H1 (cell line): ENCODE results near the gene MTARC2. TPM values are rescaled to one million over a fixed set of nuclear protein-coding genes. Genes with fewer than 3 reads are reported as not detected.

Experiments
- CTCF ChIA-PET: fragments of 300-600 bp; sonication (Branson Sonifier 250); formaldehyde crosslinking; loops from one replicate; lab custom pipeline; 2021; ENCODE audit not compliant: partially characterized antibody; lab: Charles Lee
- POLR2A ChIA-PET: fragments of 300-600 bp; sonication (Branson Sonifier 250); formaldehyde crosslinking; loops from one replicate; lab custom pipeline; 2021; ENCODE audit warnings: inconsistent platforms; ENCODE audit not compliant: partially characterized antibody; lab: Charles Lee
- DNase-seq, 2 experiments: peaks; one replicate each; pipeline versions ENCODE4 v3.0.0 to v3.0.0-alpha.2; 2010 to 2022; ENCODE audit warnings: low spot score in 2 of 2, low read depth in 1 of 2, mixed read lengths in 1 of 2
- FAIRE-seq: peaks from 2 replicates; lab custom pipeline; 2011; peaks lifted over from hg19 to GRCh38; lab: Jason Lieb, UNC
- H2AFZ ChIP-seq: 2 replicates; pipeline ENCODE4 v1.8.1; 2012; ENCODE audit warnings: low read length, inconsistent platforms
- H2AK5ac ChIP-seq: 2 replicates; pipeline ENCODE4 v1.6.1; 2013; ENCODE audit warnings: low read depth, low read length
- H2BK120ac ChIP-seq: replicated peaks from 2 replicates; pipeline ENCODE3; 2013; ENCODE audit warnings: low read depth, low read length, inconsistent platforms
- H2BK12ac ChIP-seq: 2 replicates; pipeline ENCODE4 v1.6.1; 2013; ENCODE audit warnings: low read depth, low read length
- H2BK15ac ChIP-seq: 2 replicates; pipeline ENCODE4 v1.6.1; 2013; ENCODE audit warnings: low read length
- H2BK20ac ChIP-seq: 2 replicates; pipeline ENCODE4 v1.6.1; 2013; ENCODE audit warnings: low read length
- H2BK5ac ChIP-seq: 2 replicates; pipeline ENCODE4 v1.6.1; 2013; ENCODE audit warnings: low read depth, low read length
- H3K14ac ChIP-seq: 2 replicates; pipeline ENCODE4 v1.6.1; 2013; ENCODE audit warnings: inconsistent platforms; ENCODE audit not compliant: insufficient read length
- H3K18ac ChIP-seq: 2 replicates; pipeline ENCODE4 v1.6.1; 2013; ENCODE audit warnings: low read length; ENCODE audit errors: extremely low read depth
- H3K23ac ChIP-seq: 2 replicates; pipeline ENCODE4 v1.6.1; 2013; ENCODE audit warnings: inconsistent platforms; ENCODE audit not compliant: insufficient read length
- H3K23me2 ChIP-seq: 2 replicates; pipeline ENCODE4 v1.6.1; 2013; ENCODE audit warnings: low read depth, low read length
- H3K27ac ChIP-seq: 2 replicates; pipeline ENCODE4 v1.6.1; 2011; ENCODE audit warnings: low read depth, low read length, inconsistent platforms
- H3K27me3 ChIP-seq, 4 experiments: replicated peaks in 1 of 4; 1 replicate in 1 of 4; 2 replicates in 3 of 4; pipeline versions ENCODE4 v1.6.1 to v1.8.1; 2011 to 2013; ENCODE audit warnings: low read length in 3 of 4, mild to moderate bottlenecking in 3 of 4, inconsistent platforms in 2 of 4, mixed read lengths in 2 of 4, moderate library complexity in 1 of 4; ENCODE audit not compliant: control insufficient read depth in 3 of 4, insufficient read depth in 3 of 4; ENCODE audit errors: extremely low read depth in 1 of 4
- H3K36me3 ChIP-seq, 4 experiments: 2 replicates each; pipeline versions ENCODE4 v1.6.1 to v1.8.1; 2011 to 2013; ENCODE audit warnings: mild to moderate bottlenecking in 4 of 4, low read length in 3 of 4, moderate library complexity in 2 of 4, control low read depth in 1 of 4, inconsistent platforms in 1 of 4; ENCODE audit not compliant: insufficient read depth in 4 of 4, control insufficient read depth in 2 of 4
- H3K4ac ChIP-seq: replicated peaks from 2 replicates; pipeline ENCODE3; 2013; ENCODE audit warnings: low read length, low read depth, mixed read lengths, inconsistent platforms; ENCODE audit not compliant: insufficient read length
- H3K4me1 ChIP-seq, 4 experiments: replicated peaks in 1 of 4; 1 replicate in 1 of 4; 2 replicates in 3 of 4; pipeline versions ENCODE4 v1.6.1 to v1.8.1; 2011 to 2013; ENCODE audit warnings: low read length in 3 of 4, inconsistent platforms in 2 of 4, mixed read lengths in 1 of 4; ENCODE audit not compliant: insufficient read depth in 4 of 4, control insufficient read depth in 3 of 4
- H3K4me2 ChIP-seq, 2 experiments: 2 replicates each; pipeline versions ENCODE4 v1.6.1 to v1.8.1; 2011 to 2013; ENCODE audit warnings: low read depth in 2 of 2, low read length in 2 of 2, control low read depth in 1 of 2, inconsistent platforms in 1 of 2, mild to moderate bottlenecking in 1 of 2; ENCODE audit not compliant: insufficient read depth in 1 of 2
- H3K4me3 ChIP-seq, 4 experiments: fragments of 200-600, 300-600 bp in 1 of 4; sonication (generic), shearing (Covaris generic), sonication (Bioruptor Twin) in 1 of 4; 2 replicates each; pipeline versions ENCODE4 v1.5.1 to v1.8.1; 2011 to 2016; ENCODE audit warnings: low read length in 4 of 4, low read depth in 3 of 4, control low read depth in 2 of 4, inconsistent platforms in 2 of 4, mild to moderate bottlenecking in 2 of 4, mixed read lengths in 1 of 4, moderate library complexity in 1 of 4; ENCODE audit not compliant: insufficient read depth in 2 of 4; ENCODE audit errors: extremely low read depth in 1 of 4
- H3K56ac ChIP-seq: replicated peaks from 2 replicates; pipeline ENCODE3; 2013; ENCODE audit warnings: low read depth, mild to moderate bottlenecking, mixed read lengths, low read length, inconsistent platforms; ENCODE audit not compliant: insufficient read length
- H3K79me1 ChIP-seq: 2 replicates; pipeline ENCODE4 v1.6.1; 2013; ENCODE audit warnings: low read depth, low read length, control low read depth
- H3K79me2 ChIP-seq, 2 experiments: 2 replicates each; pipeline versions ENCODE4 v1.6.1 to v1.8.1; 2012 to 2013; ENCODE audit warnings: low read length in 2 of 2, mild to moderate bottlenecking in 2 of 2, inconsistent platforms in 1 of 2; ENCODE audit not compliant: insufficient read depth in 2 of 2, control insufficient read depth in 1 of 2
- H3K9ac ChIP-seq, 4 experiments: replicated peaks in 1 of 4; 1 replicate in 1 of 4; 2 replicates in 3 of 4; pipeline versions ENCODE4 v1.6.1 to v1.8.1; 2011 to 2013; ENCODE audit warnings: low read depth in 3 of 4, low read length in 3 of 4, control low read depth in 2 of 4, mild to moderate bottlenecking in 2 of 4, moderate library complexity in 2 of 4, inconsistent platforms in 1 of 4; ENCODE audit errors: extremely low read depth in 1 of 4
- H3K9me3 ChIP-seq, 2 experiments: 2 replicates each; pipeline versions ENCODE4 v1.6.1 to v1.8.1; 2012 to 2013; ENCODE audit warnings: mild to moderate bottlenecking in 2 of 2, moderate library complexity in 2 of 2, control low read depth in 1 of 2, inconsistent platforms in 1 of 2, low read depth in 1 of 2, low read length in 1 of 2, mixed read lengths in 1 of 2; ENCODE audit not compliant: insufficient read depth in 2 of 2
- H4K20me1 ChIP-seq, 2 experiments: replicated peaks in 1 of 2; 2 replicates each; pipeline versions ENCODE3 to v1.8.1; 2011 to 2013; ENCODE audit warnings: inconsistent platforms in 2 of 2, low read length in 2 of 2, mild to moderate bottlenecking in 1 of 2; ENCODE audit not compliant: insufficient read depth in 2 of 2, control insufficient read depth in 1 of 2
- H4K5ac ChIP-seq: 2 replicates; pipeline ENCODE4 v1.6.1; 2013; ENCODE audit warnings: low read length, low read depth, mixed read lengths, inconsistent platforms; ENCODE audit not compliant: insufficient read length
- H4K8ac ChIP-seq: 2 replicates; pipeline ENCODE4 v1.8.0; 2013; ENCODE audit warnings: mild to moderate bottlenecking, moderate library complexity, low read length, inconsistent platforms; ENCODE audit not compliant: insufficient read depth; ENCODE audit errors: extremely low read depth
- H4K91ac ChIP-seq: replicated peaks from 2 replicates; pipeline ENCODE3; 2013; ENCODE audit warnings: low read length, mixed read lengths, inconsistent platforms; ENCODE audit not compliant: insufficient read length
- CBX5 ChIP-seq: fragments of 300-800, 300-1000 bp; sonication (generic); IDR thresholded peaks from 2 replicates; pipeline ENCODE4 v1.7.1; 2016; ENCODE audit warnings: antibody characterized with exemption, low read length, low read depth
- CEBPB ChIP-seq: IDR thresholded peaks from 2 replicates; pipeline ENCODE4 v1.6.1; 2012; ENCODE audit warnings: low read depth, low read length
- RFX5 ChIP-seq: IDR thresholded peaks from 2 replicates; pipeline ENCODE4 v1.6.1; 2011; ENCODE audit warnings: low read depth, low read length, improper control_type of control experiment, borderline replicate concordance
- WGBS, 2 experiments: shearing (Covaris generic) in 1 of 2; methylation state at CpG; one replicate each; pipeline versions ENCODE4 v1.1.6 to v1.1.7; 2013 to 2015; ENCODE audit warnings: low lambda C conversion rate in 2 of 2, mixed read lengths in 2 of 2, inconsistent platforms in 1 of 2, low coverage in 1 of 2, missing lambda C conversion rate in 1 of 2; ENCODE audit not compliant: insufficient replicate concordance in 2 of 2, insufficient coverage in 1 of 2, insufficient read length in 1 of 2; ENCODE audit errors: extremely low coverage in 1 of 2, missing lambda C conversion rate in 1 of 2; 5-methylcytosine and 5-hydroxymethylcytosine counted together
- polyA plus RNA-seq, 7 experiments: library from polyadenylated mRNA; depleted of rRNA in 3 of 7; stranded (reverse) in 5 of 7; unstranded in 2 of 7; fragments of >200 nt in 5 of 7; fragments of 200-250 nt in 2 of 7; gene quantifications; 1 replicate in 5 of 7; 2 replicates in 1 of 7; 4 replicates in 1 of 7; pipeline versions ENCODE4 v1.2.1 to v1.2.3, GENCODE V29; 2011 to 2013; ENCODE audit warnings: missing spikeins in 2 of 7, mixed read lengths in 2 of 7
- total RNA-seq: library from RNA; stranded (reverse); fragmentation: NEBNext Ultra II Directional; extraction: Animal tissue kit (Norgen Biotek cat#: 25700); gene quantifications from 2 replicates; pipeline ENCODE4 v1.2.1, GENCODE V29; 2021

Gene MTARC2
- total and polyA plus RNA-seq, 2 of the 8 experiments (the other 6 are each of a cell fraction or from before 2014, with no cell fraction given) = 7.2 to 7.9 TPM

DNA sequence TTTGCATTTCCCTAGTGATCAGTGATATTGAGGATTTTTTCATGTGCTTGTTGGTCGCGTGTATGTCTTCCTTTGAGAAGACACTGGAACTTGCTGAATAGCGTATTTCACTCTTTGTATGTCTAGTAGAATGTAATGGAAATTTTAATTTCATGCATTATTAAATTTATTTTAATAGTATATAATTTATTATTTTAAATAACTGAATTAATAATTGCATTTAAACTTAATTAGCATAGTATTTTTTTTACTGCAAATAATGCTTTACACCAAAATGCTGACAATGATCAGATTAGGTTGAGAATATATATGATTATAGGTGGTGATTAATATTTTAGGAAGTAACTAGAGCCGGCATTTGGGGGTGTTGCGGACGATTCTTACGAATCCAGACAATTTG lies 28.1 kb downstream of the MTARC2 start:
- no peak overlapping the region for H3K4me2 ChIP-seq
- FAIRE-seq (no peak), DNase-seq (no peak)
- H2BK120ac ChIP-seq = no peak overlapping the region
- CTCF ChIA-PET = interaction anchor here (0.6 to 4.1 kb wide), 21 partner anchors 9 to 566 kb away, joined by 3 to 28 read pairs (median 4); partner anchors contain the start of genes MTARC1 and MTARC2
- no peak overlapping the region for H3K14ac ChIP-seq
- H3K18ac ChIP-seq = no peak overlapping the region
- no peaks in the 10 kb centered on the region for H3K9me3 ChIP-seq
- H2BK12ac ChIP-seq = no peak overlapping the region
- no peaks in the 10 kb centered on the region for H4K20me1 ChIP-seq
- WGBS, 2 experiments = 90% methylated on average over 4 of the region's 7 CpGs; no CpG with 5 or more reads in 1 of the 2 experiments
- no peaks in the 10 kb centered on the region for H3K23me2 ChIP-seq
- H4K91ac ChIP-seq = no peak overlapping the region
- H3K4ac ChIP-seq = no peak overlapping the region
- H3K27ac ChIP-seq = no peak overlapping the region
- H2AFZ ChIP-seq = no peak overlapping the region
- TF ChIP-seq RFX5 (no peak), CBX5 (no peak), CEBPB (no peak)
- no peaks in the 10 kb centered on the region for H3K79me2 ChIP-seq
- no peaks in the 10 kb centered on the region for H3K36me3 ChIP-seq
- H3K9ac ChIP-seq = no peak overlapping the region
- no peak overlapping the region for H3K56ac ChIP-seq
- no peak overlapping the region for H3K4me3 ChIP-seq
- no peaks in the 10 kb centered on the region for H3K27me3 ChIP-seq
- H3K79me1 ChIP-seq = no peaks in the 10 kb centered on the region
- H3K23ac ChIP-seq = no peak overlapping the region
- H2BK20ac ChIP-seq = no peak overlapping the region
- no peak overlapping the region for H4K8ac ChIP-seq
- POLR2A ChIA-PET = interaction anchor here (2.4 kb wide), 1 partner anchor 10 kb away, joined by 6 read pairs; the partner anchor contains the start of gene MTARC1
- H2AK5ac ChIP-seq = no peak overlapping the region
- no peak overlapping the region for H2BK15ac ChIP-seq
- no peak overlapping the region for H2BK5ac ChIP-seq
- H4K5ac ChIP-seq = no peak overlapping the region
- no peaks in the 10 kb centered on the region for H3K4me1 ChIP-seq
